HepG2 (cell line): ENCODE data around the gene NME7. TPM values are rescaled to one million over a fixed set of nuclear protein-coding genes. Genes with fewer than 3 reads are reported as not detected.
A peak's percentile ranks its signal among the peaks of the same experiment; 100 is the strongest.

Experiments used
- ATAC-seq: fragments of 200-7000 bp; cut with Tn5 transposase; 3 replicates; pipeline ENCODE4 v1.9.1; 2020; ENCODE audit warnings: mild to moderate bottlenecking, moderate library complexity
- BruUV-seq: library from RNA; stranded (reverse); fragments of 400-500 nt; replicated peaks from 2 replicates; lab custom pipeline; 2021; lab: Mats Ljungman, UMichigan
- CTCF ChIA-PET: fragments of 300-600 bp; formaldehyde crosslinking; extraction: SDS; loops from one replicate; lab custom pipeline; 2021; ENCODE audit warnings: low total read pairs, inconsistent platforms, low intra/inter-chr PET ratio; lab: Yijun Ruan, JAX
- POLR2A ChIA-PET: fragments of 350-600 bp; sonication (Branson Sonifier 250); formaldehyde crosslinking; loops from one replicate; lab custom pipeline; 2020; ENCODE audit warnings: antibody characterized with exemption, inconsistent platforms; lab: Yijun Ruan, JAX
- DNase-seq: peaks from one replicate; pipeline ENCODE4 v3.0.0-alpha.2; 2015; ENCODE audit warnings: low spot score
- FAIRE-seq: peaks from 3 replicates; lab custom pipeline; 2011; peaks lifted over from hg19 to GRCh38; lab: Jason Lieb, UNC
- H2AFZ ChIP-seq: one replicate; pipeline ENCODE4 v1.6.1; 2011; ENCODE audit warnings: low read length, inconsistent platforms
- H3K27ac ChIP-seq: fragments of 300-600 bp; 3 replicates; pipeline ENCODE4 v1.8.0; 2011; ENCODE audit warnings: mixed run types, mild to moderate bottlenecking, mixed read lengths, low read length, inconsistent platforms; ENCODE audit not compliant: insufficient read depth; ENCODE audit errors: extremely low read length
- H3K27me3 ChIP-seq, 2 experiments: fragments of 200-600 bp in 1 of 2; 2 replicates in 1 of 2; 3 replicates in 1 of 2; pipeline versions ENCODE4 v1.6.0 to v1.8.0; 2011; ENCODE audit warnings: low read length in 2 of 2, mild to moderate bottlenecking in 2 of 2, moderate library complexity in 2 of 2, inconsistent platforms in 1 of 2; ENCODE audit not compliant: insufficient read depth in 2 of 2, control insufficient read depth in 1 of 2
- H3K36me3 ChIP-seq, 2 experiments: fragments of 200-600 bp in 1 of 2; replicated peaks in 1 of 2; 2 replicates in 1 of 2; 3 replicates in 1 of 2; pipeline versions ENCODE4 v1.5.1 to v1.8.0; 2011; ENCODE audit warnings: low read length in 2 of 2, inconsistent platforms in 1 of 2; ENCODE audit not compliant: insufficient read depth in 2 of 2, control insufficient read depth in 1 of 2
- H3K4me1 ChIP-seq: 2 replicates; pipeline ENCODE4 v1.5.1; 2012; ENCODE audit warnings: low read length, inconsistent platforms; ENCODE audit not compliant: insufficient read depth
- H3K4me2 ChIP-seq: 2 replicates; pipeline ENCODE4 v1.6.0; 2011; ENCODE audit warnings: low read depth, low read length, inconsistent platforms
- H3K4me3 ChIP-seq, 3 experiments: fragments of 200-600 bp in 1 of 3; sonication (generic), shearing (Covaris generic) in 1 of 3; replicated peaks in 1 of 3; 2 replicates each; pipeline ENCODE4 v1.5.1; 2011 to 2016; ENCODE audit warnings: low read length in 3 of 3, inconsistent platforms in 2 of 3, low read depth in 2 of 3, mild to moderate bottlenecking in 2 of 3, control low read depth in 1 of 3, mixed read lengths in 1 of 3; ENCODE audit not compliant: insufficient read depth in 1 of 3
- H3K79me2 ChIP-seq: one replicate; pipeline ENCODE4 v1.6.1; 2011; ENCODE audit warnings: low read length, inconsistent platforms; ENCODE audit not compliant: insufficient read depth
- H3K9ac ChIP-seq: 2 replicates; pipeline ENCODE4 v1.6.0; 2011; ENCODE audit warnings: mild to moderate bottlenecking, low read depth, low read length, inconsistent platforms; ENCODE audit not compliant: insufficient read depth
- H3K9me3 ChIP-seq: 2 replicates; pipeline ENCODE4 v1.5.1; 2012; ENCODE audit warnings: mild to moderate bottlenecking, low read length
- H4K20me1 ChIP-seq: 2 replicates; pipeline ENCODE4 v1.6.0; 2011; ENCODE audit warnings: inconsistent platforms, mild to moderate bottlenecking, low read length, moderate library complexity; ENCODE audit not compliant: insufficient read depth
- MBD4 ChIP-seq: IDR thresholded peaks from 2 replicates; pipeline ENCODE4 v1.6.1; 2012; ENCODE audit warnings: low read length, inconsistent platforms, borderline replicate concordance
- SETDB1 ChIP-seq: sonication (generic); formaldehyde crosslinking; IDR thresholded peaks from 2 replicates; pipeline ENCODE4 v1.5.1; 2020; ENCODE audit warnings: missing genetic modification reagents, mild to moderate bottlenecking, borderline replicate concordance
- ZFP41 ChIP-seq: sonication (generic); formaldehyde crosslinking; IDR thresholded peaks from 2 replicates; pipeline ENCODE4 v1.4.0; 2020; ENCODE audit warnings: mild to moderate bottlenecking, missing genetic modification reagents, borderline replicate concordance
- ZNF143 ChIP-seq: sonication (generic); formaldehyde crosslinking; IDR thresholded peaks from 2 replicates; pipeline ENCODE4 v1.4.0; 2020; ENCODE audit warnings: missing genetic modification reagents
- ZNF761 ChIP-seq: sonication (generic); formaldehyde crosslinking; conservative IDR thresholded peaks from 2 replicates; pipeline ENCODE4 v1.4.0; 2020; ENCODE audit warnings: mild to moderate bottlenecking, missing genetic modification reagents
- WGBS: methylation state at CpG from one replicate; pipeline ENCODE4 v1.1.6; 2017; ENCODE audit warnings: low lambda C conversion rate; 5-methylcytosine and 5-hydroxymethylcytosine counted together
- in situ Hi-C: cut with HindIII; loops from 2 replicates; pipeline ENCODE4 v1.10.0; 2017; ENCODE audit warnings: low pct_unique_long_range_greater_than_20kb; ENCODE audit not compliant: extremely low pct_ligation_motif_present
- intact Hi-C: fragments of 100-400 bp; cut with micrococcal nuclease; formaldehyde crosslinking; loops from one replicate; pipeline ENCODE4 v1.10.0; 2022; ENCODE audit not compliant: unreplicated experiment
- polyA plus RNA-seq, 8 experiments: library from polyadenylated mRNA; depleted of rRNA in 3 of 8; stranded (reverse) in 7 of 8; unstranded in 1 of 8; fragments of >200 nt; fragmentation: Illumina TruSeq in 4 of 8; extraction: Trizol in 4 of 8; gene quantifications; 2 replicates each; pipeline versions ENCODE4 v1.2.1 to v1.2.3, GENCODE V29; 2011 to 2016; ENCODE audit warnings: low read depth in 4 of 8, missing spikeins in 1 of 8, mixed read lengths in 1 of 8; ENCODE audit not compliant: insufficient read depth in 1 of 8
- total RNA-seq, 5 experiments: library from RNA; depleted of rRNA; stranded (reverse); fragments of >200 nt; fragmentation: Illumina TruSeq; extraction: Trizol; gene quantifications; 2 replicates each; pipeline ENCODE4 v1.2.3, GENCODE V29; 2016; ENCODE audit warnings: low read depth in 1 of 5
- TF ChIP-seq, protein P1 (sequence below): sonication (generic); formaldehyde crosslinking; IDR thresholded peaks from 2 replicates; pipeline ENCODE4 v1.5.0; 2020; ENCODE audit warnings: missing genetic modification reagents
- TF ChIP-seq, protein P2 (sequence below): sonication (generic); formaldehyde crosslinking; IDR thresholded peaks from 2 replicates; pipeline ENCODE4 v1.4.0; 2020; ENCODE audit warnings: missing genetic modification reagents, mild to moderate bottlenecking, borderline replicate concordance
- TF ChIP-seq, protein P3 (sequence below): sonication (generic); formaldehyde crosslinking; IDR thresholded peaks from 2 replicates; pipeline ENCODE4 v1.5.1; 2020; ENCODE audit warnings: mild to moderate bottlenecking, moderate library complexity, missing genetic modification reagents
- TF ChIP-seq, protein P4 (sequence below): IDR thresholded peaks from 2 replicates; pipeline ENCODE4 v1.6.1; 2016; ENCODE audit warnings: mild to moderate bottlenecking, missing biosample characterization, missing genetic modification reagents
- TF ChIP-seq, protein P5 (sequence below): sonication (generic); formaldehyde crosslinking; IDR thresholded peaks from 2 replicates; pipeline ENCODE4 v1.5.0; 2020; ENCODE audit warnings: mild to moderate bottlenecking, missing genetic modification reagents, borderline replicate concordance

Gene NME7
- total and polyA plus RNA-seq, 2 of the 13 experiments (the other 11 are each of a cell fraction or from before 2014, with no cell fraction given), result 9.4 to 22.5 TPM

DNA sequence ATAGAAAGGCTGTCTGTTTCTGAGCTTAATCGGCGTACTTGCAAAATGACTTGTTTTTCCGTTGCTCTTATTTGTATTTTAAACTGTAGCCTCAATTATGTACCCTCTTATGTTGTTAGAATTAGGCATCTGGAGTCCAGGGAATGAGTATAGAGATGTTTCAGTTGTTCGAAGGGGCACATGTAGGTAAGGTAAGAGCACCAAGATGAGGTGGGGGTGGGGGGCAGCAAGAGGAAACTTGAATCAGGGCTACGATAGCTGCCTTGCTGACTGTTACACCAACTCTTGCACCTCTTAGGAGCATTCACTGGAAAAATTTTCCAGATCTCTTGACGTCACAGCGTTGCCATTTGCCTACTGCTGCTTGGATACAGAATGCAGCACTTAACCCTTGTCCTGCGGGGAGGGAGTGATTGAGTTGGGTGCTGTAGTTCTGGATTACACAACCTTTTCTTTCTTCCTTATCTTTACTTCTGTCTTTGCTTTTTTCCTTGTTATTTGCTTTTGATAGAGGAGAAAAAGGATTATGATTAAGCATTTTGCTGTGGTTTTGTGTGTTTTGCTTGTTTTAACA, 257.9 kb downstream of the NME7 start:
- H3K4me3 ChIP-seq, result peak overlapping the region; percentile 95 to 99 (median 96)
- DNase-seq (peak; percentile 97), FAIRE-seq (peak; percentile 94), ATAC-seq (peak; percentile 29)
- intact Hi-C loops, result loop anchor here (1.0 to 10.0 kb wide), 7 partner anchors 105 to 506 kb away; partner anchors contain the start of gene SLC19A2
- H3K27me3 ChIP-seq, result no peaks in the 10 kb centered on the region; a peak in 1 of 5 replicates
- H3K79me2 ChIP-seq, result peaks cover 80% of the 10 kb centered on the region
- H3K36me3 ChIP-seq, result peaks cover 8 to 35% of the 10 kb centered on the region in 2 experiments
- H3K4me2 ChIP-seq, result peak overlapping the region; percentile 98
- peak overlapping the region; percentile 95 for H3K9ac ChIP-seq
- peaks cover 56% of the 10 kb centered on the region for H4K20me1 ChIP-seq
- H2AFZ ChIP-seq, result no peak overlapping the region
- in situ Hi-C loops, result no loop called here
- ChIA-PET CTCF (no interaction called here), POLR2A (interaction anchor here (0.6 to 4.6 kb wide), 6 partner anchors 16 to 767 kb away, joined by 3 to 25 read pairs (median 4); no protein-coding TSS in a partner anchor)
- peak overlapping the region; percentile 95 for H3K27ac ChIP-seq
- peaks cover 65% of the 10 kb centered on the region for H3K4me1 ChIP-seq
- TSS peak; percentile 61 for BruUV-seq
- WGBS, result 2% methylated on average over 8 of the region's 8 CpGs
- H3K9me3 ChIP-seq, result no peaks in the 10 kb centered on the region
- TF ChIP-seq, protein P1, sequence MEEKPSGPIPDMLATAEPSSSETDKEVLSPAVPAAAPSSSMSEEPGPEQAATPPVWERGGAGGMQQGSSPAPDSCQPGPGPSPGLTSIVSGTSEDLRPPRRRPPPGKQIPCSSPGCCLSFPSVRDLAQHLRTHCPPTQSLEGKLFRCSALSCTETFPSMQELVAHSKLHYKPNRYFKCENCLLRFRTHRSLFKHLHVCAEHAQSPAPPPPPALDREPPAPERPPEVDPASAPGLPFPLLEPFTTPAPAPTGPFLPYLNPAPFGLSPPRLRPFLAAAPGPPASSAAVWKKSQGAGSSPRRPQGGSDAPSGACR (CRISPR knock-in tag), result 0 out of 2 replicates have a peak, but pooled peaks have one; percentile 35
- TF ChIP-seq SETDB1 (no peak), ZFP41 (CRISPR knock-in tag) (no peak), ZNF761 (no peak), MBD4 (0 out of 2 replicates have a peak, but pooled peaks have one; percentile 23), ZNF143 (no peak)
- TF ChIP-seq, protein P2, sequence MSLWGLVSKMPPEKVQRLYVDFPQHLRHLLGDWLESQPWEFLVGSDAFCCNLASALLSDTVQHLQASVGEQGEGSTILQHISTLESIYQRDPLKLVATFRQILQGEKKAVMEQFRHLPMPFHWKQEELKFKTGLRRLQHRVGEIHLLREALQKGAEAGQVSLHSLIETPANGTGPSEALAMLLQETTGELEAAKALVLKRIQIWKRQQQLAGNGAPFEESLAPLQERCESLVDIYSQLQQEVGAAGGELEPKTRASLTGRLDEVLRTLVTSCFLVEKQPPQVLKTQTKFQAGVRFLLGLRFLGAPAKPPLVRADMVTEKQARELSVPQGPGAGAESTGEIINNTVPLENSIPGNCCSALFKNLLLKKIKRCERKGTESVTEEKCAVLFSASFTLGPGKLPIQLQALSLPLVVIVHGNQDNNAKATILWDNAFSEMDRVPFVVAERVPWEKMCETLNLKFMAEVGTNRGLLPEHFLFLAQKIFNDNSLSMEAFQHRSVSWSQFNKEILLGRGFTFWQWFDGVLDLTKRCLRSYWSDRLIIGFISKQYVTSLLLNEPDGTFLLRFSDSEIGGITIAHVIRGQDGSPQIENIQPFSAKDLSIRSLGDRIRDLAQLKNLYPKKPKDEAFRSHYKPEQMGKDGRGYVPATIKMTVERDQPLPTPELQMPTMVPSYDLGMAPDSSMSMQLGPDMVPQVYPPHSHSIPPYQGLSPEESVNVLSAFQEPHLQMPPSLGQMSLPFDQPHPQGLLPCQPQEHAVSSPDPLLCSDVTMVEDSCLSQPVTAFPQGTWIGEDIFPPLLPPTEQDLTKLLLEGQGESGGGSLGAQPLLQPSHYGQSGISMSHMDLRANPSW (CRISPR knock-in tag), result no peak; the same call in 1 of the 2 replicates
- TF ChIP-seq, protein P3, sequence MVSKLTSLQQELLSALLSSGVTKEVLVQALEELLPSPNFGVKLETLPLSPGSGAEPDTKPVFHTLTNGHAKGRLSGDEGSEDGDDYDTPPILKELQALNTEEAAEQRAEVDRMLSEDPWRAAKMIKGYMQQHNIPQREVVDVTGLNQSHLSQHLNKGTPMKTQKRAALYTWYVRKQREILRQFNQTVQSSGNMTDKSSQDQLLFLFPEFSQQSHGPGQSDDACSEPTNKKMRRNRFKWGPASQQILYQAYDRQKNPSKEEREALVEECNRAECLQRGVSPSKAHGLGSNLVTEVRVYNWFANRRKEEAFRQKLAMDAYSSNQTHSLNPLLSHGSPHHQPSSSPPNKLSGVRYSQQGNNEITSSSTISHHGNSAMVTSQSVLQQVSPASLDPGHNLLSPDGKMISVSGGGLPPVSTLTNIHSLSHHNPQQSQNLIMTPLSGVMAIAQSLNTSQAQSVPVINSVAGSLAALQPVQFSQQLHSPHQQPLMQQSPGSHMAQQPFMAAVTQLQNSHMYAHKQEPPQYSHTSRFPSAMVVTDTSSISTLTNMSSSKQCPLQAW (CRISPR knock-in tag), result no peak
- TF ChIP-seq, protein P4, sequence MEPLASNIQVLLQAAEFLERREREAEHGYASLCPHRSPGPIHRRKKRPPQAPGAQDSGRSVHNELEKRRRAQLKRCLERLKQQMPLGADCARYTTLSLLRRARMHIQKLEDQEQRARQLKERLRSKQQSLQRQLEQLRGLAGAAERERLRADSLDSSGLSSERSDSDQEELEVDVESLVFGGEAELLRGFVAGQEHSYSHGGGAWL (CRISPR knock-in tag), result no peak
- TF ChIP-seq, protein P5, sequence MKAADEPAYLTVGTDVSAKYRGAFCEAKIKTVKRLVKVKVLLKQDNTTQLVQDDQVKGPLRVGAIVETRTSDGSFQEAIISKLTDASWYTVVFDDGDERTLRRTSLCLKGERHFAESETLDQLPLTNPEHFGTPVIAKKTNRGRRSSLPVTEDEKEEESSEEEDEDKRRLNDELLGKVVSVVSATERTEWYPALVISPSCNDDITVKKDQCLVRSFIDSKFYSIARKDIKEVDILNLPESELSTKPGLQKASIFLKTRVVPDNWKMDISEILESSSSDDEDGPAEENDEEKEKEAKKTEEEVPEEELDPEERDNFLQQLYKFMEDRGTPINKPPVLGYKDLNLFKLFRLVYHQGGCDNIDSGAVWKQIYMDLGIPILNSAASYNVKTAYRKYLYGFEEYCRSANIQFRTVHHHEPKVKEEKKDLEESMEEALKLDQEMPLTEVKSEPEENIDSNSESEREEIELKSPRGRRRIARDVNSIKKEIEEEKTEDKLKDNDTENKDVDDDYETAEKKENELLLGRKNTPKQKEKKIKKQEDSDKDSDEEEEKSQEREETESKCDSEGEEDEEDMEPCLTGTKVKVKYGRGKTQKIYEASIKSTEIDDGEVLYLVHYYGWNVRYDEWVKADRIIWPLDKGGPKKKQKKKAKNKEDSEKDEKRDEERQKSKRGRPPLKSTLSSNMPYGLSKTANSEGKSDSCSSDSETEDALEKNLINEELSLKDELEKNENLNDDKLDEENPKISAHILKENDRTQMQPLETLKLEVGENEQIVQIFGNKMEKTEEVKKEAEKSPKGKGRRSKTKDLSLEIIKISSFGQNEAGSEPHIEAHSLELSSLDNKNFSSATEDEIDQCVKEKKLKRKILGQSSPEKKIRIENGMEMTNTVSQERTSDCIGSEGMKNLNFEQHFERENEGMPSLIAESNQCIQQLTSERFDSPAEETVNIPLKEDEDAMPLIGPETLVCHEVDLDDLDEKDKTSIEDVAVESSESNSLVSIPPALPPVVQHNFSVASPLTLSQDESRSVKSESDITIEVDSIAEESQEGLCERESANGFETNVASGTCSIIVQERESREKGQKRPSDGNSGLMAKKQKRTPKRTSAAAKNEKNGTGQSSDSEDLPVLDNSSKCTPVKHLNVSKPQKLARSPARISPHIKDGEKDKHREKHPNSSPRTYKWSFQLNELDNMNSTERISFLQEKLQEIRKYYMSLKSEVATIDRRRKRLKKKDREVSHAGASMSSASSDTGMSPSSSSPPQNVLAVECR, result peak; percentile 77; the same call in 1 of the 2 replicates
